ES-I3 (cell line): ENCODE measurements around the gene FCGR2B.
"Not testable (repeated sequence)": the region's sequence is repeated elsewhere in the genome, so short reads cannot be mapped to it uniquely, and the experiment has no call there.

Experiments used
- H3K36me3 ChIP-seq: 2 replicates; pipeline ENCODE4 v1.6.1; 2013; ENCODE audit warnings: mild to moderate bottlenecking, low read length, control low read depth, moderate library complexity; ENCODE audit not compliant: insufficient read depth
- H3K4me1 ChIP-seq: 2 replicates; pipeline ENCODE4 v1.6.1; 2013; ENCODE audit warnings: mild to moderate bottlenecking, control low read depth, low read length; ENCODE audit not compliant: insufficient read depth
- H3K9ac ChIP-seq: 2 replicates; pipeline ENCODE4 v1.6.1; 2013; ENCODE audit warnings: low read depth, mild to moderate bottlenecking, low read length, moderate library complexity
- H3K9me3 ChIP-seq: 2 replicates; pipeline ENCODE4 v1.6.1; 2013; ENCODE audit warnings: mild to moderate bottlenecking, low read length, moderate library complexity; ENCODE audit not compliant: control insufficient read depth, insufficient read depth

The FCGR2B gene

GRCh38 chr1:161638251-161638993, 24.5 kb upstream of the FCGR2B start:
- H3K9ac ChIP-seq, H3K9me3 ChIP-seq, H3K4me1 ChIP-seq, H3K36me3 ChIP-seq: not testable (repeated sequence)

- not testable (repeated sequence) for H3K9me3 ChIP-seq, H3K4me1 ChIP-seq, H3K9ac ChIP-seq, H3K36me3 ChIP-seq
Measured at GRCh38 chr1:161639203-161639602, 23.7 kb upstream of the FCGR2B start.

DNA sequence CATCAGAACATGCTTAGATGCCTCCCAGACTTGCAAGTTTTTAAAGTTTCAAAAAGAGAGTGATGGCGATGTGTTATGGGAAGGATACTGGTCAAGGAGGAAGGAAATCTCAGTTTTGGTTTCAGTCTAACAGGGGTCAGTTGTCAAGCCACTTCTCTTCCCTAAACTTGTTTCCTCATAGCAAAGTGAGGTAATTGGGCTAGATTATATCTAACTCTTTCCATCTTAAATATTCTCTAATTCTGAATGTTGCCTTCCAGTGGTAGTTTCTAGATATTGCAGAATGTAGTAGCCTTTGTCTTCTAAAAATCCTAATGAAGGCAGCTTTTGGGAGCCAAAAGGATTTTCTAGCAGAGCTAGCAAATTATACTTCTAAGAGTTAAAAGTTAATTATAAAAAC, 20.2 kb upstream of the FCGR2B start:
- not testable (repeated sequence) for H3K4me1 ChIP-seq, H3K36me3 ChIP-seq, H3K9me3 ChIP-seq, H3K9ac ChIP-seq

DNA sequence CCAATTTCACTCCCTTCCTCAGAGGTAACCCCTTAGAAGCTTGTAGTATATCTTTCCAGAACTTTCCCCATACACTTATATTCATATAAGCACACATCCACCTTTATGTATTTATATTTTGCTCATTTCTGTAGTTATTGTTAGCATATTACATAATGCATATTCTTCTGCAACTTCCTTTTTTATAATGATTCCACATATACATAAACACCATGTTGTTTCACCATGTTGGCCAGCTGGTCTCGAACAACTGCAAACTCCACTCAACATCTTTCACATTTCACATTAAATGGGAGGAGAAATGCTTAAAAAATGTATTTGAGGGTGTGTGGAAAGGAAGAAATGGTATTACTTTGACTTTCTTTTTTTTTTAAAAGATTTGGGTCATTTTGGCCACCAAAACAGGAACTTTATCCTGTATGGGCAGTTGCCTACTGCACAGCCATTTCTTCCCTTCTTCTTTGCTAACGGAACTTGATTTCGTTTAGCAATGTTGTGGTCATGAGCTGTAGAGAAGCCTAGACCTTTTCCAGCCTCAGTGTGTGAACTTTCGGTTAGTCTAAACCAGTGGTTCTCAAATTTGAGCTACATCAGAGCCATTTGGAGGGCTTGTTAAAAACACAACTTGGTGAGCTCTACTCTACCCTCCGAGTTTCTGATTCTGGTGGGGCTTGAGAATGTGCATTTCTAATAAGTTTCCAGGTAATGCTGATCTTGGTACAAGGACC, 19.3 kb upstream of the FCGR2B start:
- not testable (repeated sequence) for H3K9me3 ChIP-seq, H3K36me3 ChIP-seq, H3K4me1 ChIP-seq, H3K9ac ChIP-seq

GRCh38 chr1:161644855-161645254, 18.1 kb upstream of the FCGR2B start:
- not testable (repeated sequence) for H3K4me1 ChIP-seq, H3K36me3 ChIP-seq, H3K9ac ChIP-seq, H3K9me3 ChIP-seq

GRCh38 chr1:161647507-161648360, 15.2 kb upstream of the FCGR2B start:
- not testable (repeated sequence) for H3K4me1 ChIP-seq, H3K9me3 ChIP-seq, H3K36me3 ChIP-seq, H3K9ac ChIP-seq

GRCh38 chr1:161653541-161653940, 9.4 kb upstream of the FCGR2B start:
- H3K36me3 ChIP-seq, H3K9me3 ChIP-seq, H3K4me1 ChIP-seq, H3K9ac ChIP-seq: not testable (repeated sequence)

- not testable (repeated sequence) for H3K9me3 ChIP-seq, H3K36me3 ChIP-seq, H3K9ac ChIP-seq, H3K4me1 ChIP-seq
Measured at GRCh38 chr1:161653971-161654370, 9.0 kb upstream of the FCGR2B start.

GRCh38 chr1:161658524-161658923, 4.4 kb upstream of the FCGR2B start:
- H3K36me3 ChIP-seq, H3K9me3 ChIP-seq, H3K4me1 ChIP-seq, H3K9ac ChIP-seq: not testable (repeated sequence)

DNA sequence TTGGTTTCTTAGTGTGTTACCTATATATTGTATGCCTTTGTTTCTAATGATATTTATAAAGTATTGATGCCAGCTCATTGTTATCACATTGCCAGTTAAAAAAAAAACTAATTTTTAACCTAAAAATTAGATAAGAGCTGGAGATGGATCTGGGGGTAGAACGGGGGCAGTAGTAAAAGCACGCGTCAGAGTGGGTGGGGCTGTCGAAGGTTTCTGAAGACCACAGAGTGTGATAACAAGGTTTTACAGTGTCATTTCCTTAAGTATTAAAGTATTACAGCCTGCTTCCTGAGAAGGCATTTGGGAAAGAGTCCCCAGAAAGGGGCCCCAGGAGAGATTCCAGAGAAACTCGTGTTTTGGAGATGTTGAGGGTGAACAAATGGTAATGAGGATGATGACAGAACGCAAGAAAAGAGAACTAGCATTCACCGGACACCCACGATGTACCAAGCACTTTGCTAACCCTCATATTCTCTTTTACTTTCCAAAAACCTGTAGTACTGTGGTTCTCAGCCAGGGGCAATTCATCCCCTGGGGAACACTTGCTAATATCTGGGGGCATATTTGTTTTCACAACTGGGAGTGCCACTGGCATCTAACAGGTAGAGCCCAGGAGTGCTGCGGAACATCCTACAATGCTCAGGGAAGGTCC, 1.2 kb upstream of the FCGR2B start:
- not testable (repeated sequence) for H3K9me3 ChIP-seq, H3K9ac ChIP-seq, H3K36me3 ChIP-seq, H3K4me1 ChIP-seq

DNA sequence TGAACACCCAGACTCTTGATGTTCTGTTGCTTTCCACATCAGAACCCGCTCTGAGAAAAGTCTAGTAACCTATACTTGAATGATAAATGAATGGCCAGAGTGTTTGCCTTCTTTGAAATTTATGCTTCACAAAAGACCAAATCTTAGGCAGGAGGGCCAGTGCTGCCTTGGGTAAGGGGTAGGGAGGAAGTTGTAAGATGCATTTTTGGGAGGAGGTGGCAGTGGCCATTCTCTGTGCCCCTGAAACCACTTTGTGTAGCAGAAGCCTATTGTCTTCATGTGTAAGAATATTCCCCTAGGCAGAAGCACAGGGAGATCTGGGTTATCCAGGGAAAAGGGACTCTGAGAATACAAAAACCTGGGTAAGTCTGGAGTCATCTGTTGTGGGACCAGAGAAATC, 626 bp downstream of the FCGR2B start:
- not testable (repeated sequence) for H3K9me3 ChIP-seq, H3K4me1 ChIP-seq, H3K9ac ChIP-seq, H3K36me3 ChIP-seq

DNA sequence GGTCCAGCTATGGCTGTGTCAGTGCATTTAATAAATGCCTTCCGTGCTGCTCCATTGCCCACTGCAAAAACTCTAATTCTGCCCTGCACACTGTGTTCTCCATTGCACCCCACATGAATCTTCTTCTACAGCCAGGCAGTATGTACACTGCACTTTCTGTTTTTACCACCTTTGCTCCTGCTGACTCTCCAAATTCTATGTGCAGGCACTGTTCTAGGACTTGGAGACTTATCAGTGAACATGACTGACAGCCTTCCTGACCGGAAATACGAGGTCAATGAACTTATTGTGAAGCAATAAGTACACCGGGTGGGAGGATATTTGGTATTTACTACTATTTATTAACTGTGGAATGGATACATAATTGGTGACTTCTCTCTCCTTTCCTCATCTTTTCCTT, 1.7 kb downstream of the FCGR2B start:
- not testable (repeated sequence) for H3K9me3 ChIP-seq, H3K9ac ChIP-seq, H3K4me1 ChIP-seq, H3K36me3 ChIP-seq

DNA sequence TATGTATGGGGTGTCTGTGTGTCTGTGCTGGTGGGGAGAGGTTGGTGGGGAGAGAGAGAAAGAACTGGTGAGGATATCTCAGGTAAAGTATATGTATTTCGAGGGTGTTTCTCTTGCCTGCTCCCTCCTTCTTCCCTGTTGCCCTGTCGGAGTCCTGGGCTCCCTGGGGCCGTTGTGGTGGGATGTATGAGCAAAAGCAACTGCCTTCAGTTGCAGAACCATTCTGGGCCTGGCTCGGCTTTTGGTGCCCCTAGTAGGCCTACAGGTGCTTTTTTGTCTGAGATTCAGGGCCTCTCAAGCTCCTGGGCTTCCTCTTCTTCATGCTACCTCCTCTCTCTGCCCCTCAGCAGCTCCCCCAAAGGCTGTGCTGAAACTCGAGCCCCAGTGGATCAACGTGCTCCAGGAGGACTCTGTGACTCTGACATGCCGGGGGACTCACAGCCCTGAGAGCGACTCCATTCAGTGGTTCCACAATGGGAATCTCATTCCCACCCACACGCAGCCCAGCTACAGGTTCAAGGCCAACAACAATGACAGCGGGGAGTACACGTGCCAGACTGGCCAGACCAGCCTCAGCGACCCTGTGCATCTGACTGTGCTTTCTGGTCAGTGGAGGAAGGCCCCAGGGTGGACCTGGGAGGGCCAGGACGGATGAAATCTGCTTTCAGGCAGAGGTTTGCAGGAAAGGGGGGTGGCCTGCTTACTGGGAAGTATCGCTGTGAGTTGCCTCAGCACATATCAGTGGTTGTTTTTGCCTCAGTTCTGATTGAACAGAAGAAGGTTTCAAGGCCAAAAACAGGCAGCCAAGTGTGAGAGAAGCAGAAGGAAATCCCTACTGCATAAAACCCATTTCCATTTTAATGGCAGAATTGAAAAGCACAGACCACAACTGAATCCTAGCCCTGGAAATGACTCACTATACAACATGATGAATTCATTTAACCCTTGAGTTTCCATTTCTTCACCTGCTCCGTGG, 8.4 kb downstream of the FCGR2B start:
- not testable (repeated sequence) for H3K4me1 ChIP-seq, H3K9ac ChIP-seq, H3K36me3 ChIP-seq, H3K9me3 ChIP-seq

DNA sequence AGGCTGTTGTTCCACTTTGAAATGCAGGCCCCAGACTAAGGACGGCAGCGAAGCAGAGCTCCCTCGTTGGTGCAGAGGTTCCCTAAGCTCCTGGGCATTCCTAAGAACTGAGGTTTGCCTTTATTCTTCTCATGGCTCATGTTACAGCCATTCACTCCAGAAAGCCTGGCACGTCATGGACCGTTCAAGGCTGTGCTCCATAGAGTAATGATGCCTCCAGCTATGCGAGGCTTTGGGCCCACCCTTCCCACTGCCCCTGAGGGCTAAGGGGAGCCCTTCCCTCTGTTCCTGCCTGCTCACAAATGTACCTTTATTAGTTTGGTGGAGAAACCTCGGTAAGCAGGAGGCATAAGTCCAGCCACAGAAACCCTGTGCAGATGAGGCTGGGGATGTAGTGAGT, 10.5 kb downstream of the FCGR2B start:
- not testable (repeated sequence) for H3K9ac ChIP-seq, H3K4me1 ChIP-seq, H3K36me3 ChIP-seq, H3K9me3 ChIP-seq
